Transverse colon (tissue), 3 donors: ENCODE results near the gene VAV1.

Experiments used
- EP300 ChIP-seq: sonication (generic); formaldehyde crosslinking; IDR thresholded peaks from one replicate; pipeline ENCODE4 v1.6.1; 2017; ENCODE audit warnings: antibody characterized with exemption, low read depth
- POLR2A ChIP-seq: fragments of 450-650 bp; IDR thresholded peaks from one replicate; pipeline ENCODE4 v1.6.1; 2016; ENCODE audit warnings: antibody characterized with exemption, mild to moderate bottlenecking, moderate library complexity
- TF ChIP-seq, protein P1 (sequence below), 5 experiments: fragments of 200-600 bp in 3 of 5; fragments of 450-650 bp in 2 of 5; sonication (generic) in 3 of 5; IDR thresholded peaks; 1 replicate in 2 of 5; 2 replicates in 3 of 5; pipeline ENCODE4 v1.5.1; 2016 to 2017; ENCODE audit warnings: antibody characterized with exemption in 5 of 5, inconsistent platforms in 3 of 5, mild to moderate bottlenecking in 2 of 5, moderate library complexity in 1 of 5

DNA sequence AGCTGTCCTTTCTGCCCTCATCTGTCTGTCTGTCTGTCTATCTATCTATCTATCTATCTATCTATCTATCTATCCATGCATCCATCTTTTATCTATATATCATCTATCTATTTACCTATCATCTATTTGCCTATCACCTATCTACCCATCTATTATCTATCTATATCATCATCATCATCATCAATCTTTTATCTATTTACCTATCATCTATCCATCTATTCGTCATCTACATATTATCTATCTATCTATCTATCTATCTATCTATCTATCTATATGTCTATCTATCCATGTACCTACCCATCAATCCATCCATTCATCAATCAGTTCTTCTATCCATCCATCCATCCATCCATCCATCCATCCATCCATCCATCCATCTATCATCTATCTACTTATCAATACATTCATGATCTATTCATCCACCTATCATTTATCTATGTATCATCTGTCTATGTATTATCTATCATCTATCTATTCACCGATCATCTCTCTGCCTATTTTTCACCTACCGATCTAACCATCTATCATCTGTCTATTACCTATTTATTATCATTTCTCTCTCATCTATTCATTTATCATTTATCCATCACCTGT is 65.7 kb downstream of the VAV1 start:
- TF ChIP-seq, protein P1, sequence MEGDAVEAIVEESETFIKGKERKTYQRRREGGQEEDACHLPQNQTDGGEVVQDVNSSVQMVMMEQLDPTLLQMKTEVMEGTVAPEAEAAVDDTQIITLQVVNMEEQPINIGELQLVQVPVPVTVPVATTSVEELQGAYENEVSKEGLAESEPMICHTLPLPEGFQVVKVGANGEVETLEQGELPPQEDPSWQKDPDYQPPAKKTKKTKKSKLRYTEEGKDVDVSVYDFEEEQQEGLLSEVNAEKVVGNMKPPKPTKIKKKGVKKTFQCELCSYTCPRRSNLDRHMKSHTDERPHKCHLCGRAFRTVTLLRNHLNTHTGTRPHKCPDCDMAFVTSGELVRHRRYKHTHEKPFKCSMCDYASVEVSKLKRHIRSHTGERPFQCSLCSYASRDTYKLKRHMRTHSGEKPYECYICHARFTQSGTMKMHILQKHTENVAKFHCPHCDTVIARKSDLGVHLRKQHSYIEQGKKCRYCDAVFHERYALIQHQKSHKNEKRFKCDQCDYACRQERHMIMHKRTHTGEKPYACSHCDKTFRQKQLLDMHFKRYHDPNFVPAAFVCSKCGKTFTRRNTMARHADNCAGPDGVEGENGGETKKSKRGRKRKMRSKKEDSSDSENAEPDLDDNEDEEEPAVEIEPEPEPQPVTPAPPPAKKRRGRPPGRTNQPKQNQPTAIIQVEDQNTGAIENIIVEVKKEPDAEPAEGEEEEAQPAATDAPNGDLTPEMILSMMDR (IDR thresholded peaks at IDR 0.05), result no peak
- no peak for TF ChIP-seq POLR2A
- no peak for TF ChIP-seq EP300
